DND-41 (cell line): ENCODE results near the gene PRDM15.

Experiments
- ATAC-seq: fragments of 200-7000 bp; cut with Tn5 transposase; 3 replicates; pipeline ENCODE4 v1.9.1; 2021; ENCODE audit warnings: low read depth; ENCODE audit not compliant: insufficient read depth
- DNase-seq: peaks from one replicate; pipeline ENCODE4 v3.0.0-alpha.2; 2020
- H2AFZ ChIP-seq: 2 replicates; pipeline ENCODE4 v1.6.0; 2012; ENCODE audit warnings: low read depth, low read length
- H3K27ac ChIP-seq: 2 replicates; pipeline ENCODE4 v1.5.1; 2012; ENCODE audit warnings: low read length, inconsistent platforms
- H3K27me3 ChIP-seq: fragments of 200-600 bp; sonication (generic); 2 replicates; pipeline ENCODE4 v1.6.0; 2012; ENCODE audit warnings: low read length, mild to moderate bottlenecking, inconsistent platforms; ENCODE audit not compliant: insufficient read depth, poor library complexity
- H3K36me3 ChIP-seq: 2 replicates; pipeline ENCODE4 v1.5.1; 2012; ENCODE audit warnings: low read length, inconsistent platforms; ENCODE audit not compliant: insufficient read depth
- H3K4me1 ChIP-seq: 2 replicates; pipeline ENCODE4 v1.5.1; 2012; ENCODE audit warnings: mild to moderate bottlenecking, low read length; ENCODE audit not compliant: insufficient read depth
- H3K4me2 ChIP-seq: 2 replicates; pipeline ENCODE4 v1.6.0; 2012; ENCODE audit warnings: mild to moderate bottlenecking, moderate library complexity, low read length, inconsistent platforms; ENCODE audit not compliant: insufficient read depth
- H3K4me3 ChIP-seq, 2 experiments: fragments of 200-600 bp in 1 of 2; shearing (Covaris generic) in 1 of 2; 2 replicates each; pipeline ENCODE4 v1.5.1; 2012 to 2016; ENCODE audit warnings: inconsistent platforms in 2 of 2, low read length in 2 of 2, mild to moderate bottlenecking in 2 of 2, low read depth in 1 of 2, moderate library complexity in 1 of 2
- H3K79me2 ChIP-seq: 2 replicates; pipeline ENCODE4 v1.6.0; 2012; ENCODE audit warnings: low read length, inconsistent platforms; ENCODE audit not compliant: insufficient read depth
- H3K9ac ChIP-seq: 2 replicates; pipeline ENCODE4 v1.6.0; 2012; ENCODE audit warnings: low read depth, mild to moderate bottlenecking, inconsistent platforms, low read length, moderate library complexity
- H3K9me3 ChIP-seq: 2 replicates; pipeline ENCODE4 v1.5.1; 2012; ENCODE audit warnings: low read length, moderate library complexity, mild to moderate bottlenecking, inconsistent platforms; ENCODE audit not compliant: insufficient read depth, severe bottlenecking
- H4K20me1 ChIP-seq: 2 replicates; pipeline ENCODE4 v1.6.0; 2012; ENCODE audit warnings: low read length; ENCODE audit not compliant: insufficient read depth
- CTCF ChIP-seq: IDR thresholded peaks from 2 replicates; pipeline ENCODE4 v1.5.1; 2012; ENCODE audit warnings: borderline replicate concordance, low read length, moderate library complexity, mild to moderate bottlenecking; ENCODE audit not compliant: poor library complexity, severe bottlenecking; ENCODE audit errors: extremely low read depth
- EZH2 ChIP-seq: IDR thresholded peaks from 3 replicates; pipeline ENCODE4 v1.6.1; 2012; ENCODE audit warnings: borderline replicate concordance, low read depth, mild to moderate bottlenecking, moderate library complexity, low read length, inconsistent platforms; ENCODE audit not compliant: severe bottlenecking

Gene PRDM15

GRCh38 chr21:41823166-41823565 is 56.0 kb downstream of the PRDM15 start:
- no peaks in the 10 kb centered on the region for H3K9me3 ChIP-seq
- H3K4me1 ChIP-seq, result 0 out of 2 replicates have a peak, but pooled peaks cover 3% of the 10 kb centered on the region
- no peaks in the 10 kb centered on the region for H4K20me1 ChIP-seq
- no peaks in the 10 kb centered on the region for H3K79me2 ChIP-seq
- DNase-seq, result peak; percentile 20
- H3K36me3 ChIP-seq, result peaks cover 88% of the 10 kb centered on the region
- no peak overlapping the region for H3K27ac ChIP-seq
- H3K9ac ChIP-seq, result no peak overlapping the region
- no peaks in the 10 kb centered on the region for H3K27me3 ChIP-seq
- no peak for ATAC-seq
- H3K4me3 ChIP-seq, result no peak overlapping the region
- TF ChIP-seq CTCF, result no peak
- no peak for TF ChIP-seq EZH2
- H2AFZ ChIP-seq, result no peak overlapping the region
- no peak overlapping the region for H3K4me2 ChIP-seq

- Histone ChIP-seq H2AFZ (no peak overlapping the region), H3K36me3 (peaks cover 82% of the 10 kb centered on the region), H3K4me3 (no peak overlapping the region), H3K9ac (no peak overlapping the region), H3K27ac (peak overlapping the region; percentile 19; the same call in 1 of the 2 replicates), H3K4me2 (no peak overlapping the region), H4K20me1 (no peaks in the 10 kb centered on the region), H3K79me2 (no peaks in the 10 kb centered on the region), H3K9me3 (no peaks in the 10 kb centered on the region), H3K27me3 (no peaks in the 10 kb centered on the region), H3K4me1 (peaks cover 8% of the 10 kb centered on the region)
- no peak for TF ChIP-seq EZH2
- no peak for TF ChIP-seq CTCF
- DNase-seq, result no peak
- ATAC-seq, result no peak
Observed at GRCh38 chr21:41821756-41822431, 57.2 kb downstream of the PRDM15 start.

GRCh38 chr21:41821081-41821755 is 57.9 kb downstream of the PRDM15 start:
- DNase-seq, result no peak
- Histone ChIP-seq H2AFZ (no peak overlapping the region), H3K9me3 (no peaks in the 10 kb centered on the region), H4K20me1 (no peaks in the 10 kb centered on the region), H3K4me3 (no peak overlapping the region), H3K36me3 (peaks cover 83% of the 10 kb centered on the region), H3K4me2 (no peak overlapping the region), H3K27ac (no peak overlapping the region), H3K4me1 (peaks cover 15% of the 10 kb centered on the region), H3K27me3 (no peaks in the 10 kb centered on the region), H3K9ac (no peak overlapping the region), H3K79me2 (no peaks in the 10 kb centered on the region)
- ATAC-seq, result no peak
- TF ChIP-seq EZH2, result no peak
- TF ChIP-seq CTCF, result no peak
